ENCODE measurements around the gene PROK1. TPM values are rescaled to one million over a fixed set of nuclear protein-coding genes. Genes with fewer than 3 reads are reported as not detected.
"Not testable (repeated sequence)": the region's sequence is repeated elsewhere in the genome, so short reads cannot be mapped to it uniquely, and the experiment has no call there.

The PROK1 gene, protein sequence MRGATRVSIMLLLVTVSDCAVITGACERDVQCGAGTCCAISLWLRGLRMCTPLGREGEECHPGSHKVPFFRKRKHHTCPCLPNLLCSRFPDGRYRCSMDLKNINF
- total RNA-seq (2014; rRNA removed; shearing (Covaris generic)) (not detected in 2 replicates), total RNA-seq (2022) (not detected in 2 replicates), Bru-seq, nascent RNA (not detected), BruChase-seq, experiment 1, labeled RNA remaining after a 6-hour chase (percentile 12 among the genes with signal in this experiment), BruChase-seq, experiment 2, labeled RNA remaining after a 2-hour chase (percentile 14 among the genes with signal in this experiment)
- long read RNA-seq, result 0 reads

DNA sequence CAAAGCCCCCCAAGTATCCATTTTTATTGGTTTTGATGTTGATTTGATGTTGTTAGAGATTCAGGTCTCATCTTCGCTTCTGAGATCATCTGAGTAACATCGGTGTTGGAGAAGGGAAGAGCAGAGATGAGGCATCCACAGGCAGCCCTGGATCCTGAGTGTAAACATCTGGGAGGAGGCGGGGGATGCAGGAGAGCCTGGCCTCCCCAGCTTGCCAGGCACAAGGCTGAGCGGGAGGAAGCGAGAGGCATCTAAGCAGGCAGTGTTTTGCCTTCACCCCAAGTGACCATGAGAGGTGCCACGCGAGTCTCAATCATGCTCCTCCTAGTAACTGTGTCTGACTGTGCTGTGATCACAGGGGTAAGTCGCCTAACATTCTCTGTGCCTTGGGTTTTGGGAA, at the start of gene PROK1:
TSS of gene PROK1 (plus strand) at position 221 of the 400 bp plus-strand sequence. CDS start at position 289, 68 bp downstream.
- no peak for TF ChIP-seq EZH2phosphoT487 (IDR thresholded peaks at IDR 0.05; ENCODE audit: borderline replicate concordance, low read depth, low read length)
- H3K79me2 ChIP-seq (ENCODE audit: insufficient read depth, low read depth, low read length), result no peaks in the 10 kb centered on the region
- no peak within 1 kb of the TSS for H3K4me2 ChIP-seq (ENCODE audit: low read length)
- intact Hi-C loops (cut with micrococcal nuclease; ENCODE audit: unreplicated experiment), result no loop called here
- H3K9me2 ChIP-seq (ENCODE audit: insufficient read depth, low read length), result no peaks in the 10 kb centered on the region
- CTCF ChIA-PET (ENCODE audit: unreplicated experiment), result no interaction called here
- no peak for DNase-seq (ENCODE audit: low spot score)
- no peak within 1 kb of the TSS for H3K4me3 ChIP-seq (ENCODE audit: low read depth, low read length, poor library complexity, severe bottlenecking)
- H3K27ac ChIP-seq (ENCODE audit: low read depth, low read length, poor library complexity, severe bottlenecking), result no peak within 1 kb of the TSS
- BruUV-seq (replicated peaks), result no TSS peak
- no peaks in the 10 kb centered on the region for H3K4me1 ChIP-seq (ENCODE audit: insufficient read depth, low read length, poor library complexity, severe bottlenecking)
- no peaks in the 10 kb centered on the region for H4K20me1 ChIP-seq (ENCODE audit: insufficient read depth, low read length)
- H2AFZ ChIP-seq (ENCODE audit: low read length), result no peak within 1 kb of the TSS
- POLR2A ChIA-PET, result interaction anchor here (0.7 kb wide), 1 partner anchor 9 kb away, joined by 3 read pairs; no protein-coding TSS in a partner anchor
- H3K9me3 ChIP-seq (ENCODE audit: low read length), result no peaks in the 10 kb centered on the region
- H3K36me3 ChIP-seq (ENCODE audit: insufficient read depth, low read length), result no peaks in the 10 kb centered on the region

DNA sequence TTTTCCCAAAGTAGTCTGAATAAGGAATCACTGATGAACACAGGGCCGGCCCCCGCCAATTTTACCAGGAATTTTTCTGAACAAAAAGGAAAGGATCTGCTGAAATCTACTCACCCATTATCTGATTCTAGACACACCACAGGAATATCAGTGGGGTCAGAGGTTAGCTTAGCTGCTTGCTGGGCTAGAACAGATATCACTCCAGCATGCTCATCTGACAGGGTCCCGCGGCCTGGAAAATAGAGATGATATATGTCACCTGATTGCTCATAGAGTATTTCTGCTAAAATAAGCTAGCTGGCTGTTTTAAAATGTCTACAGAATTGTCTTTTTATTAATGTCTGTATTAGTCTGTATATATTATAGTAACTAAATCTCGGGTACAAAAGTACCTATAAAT, 47.1 kb upstream of the PROK1 start:
- DNase-seq (ENCODE audit: low spot score), result no peak
- Histone ChIP-seq H3K4me1 (ENCODE audit: insufficient read depth, low read length, poor library complexity, severe bottlenecking) (peaks cover 15% of the 10 kb centered on the region), H4K20me1 (ENCODE audit: insufficient read depth, low read length) (no peaks in the 10 kb centered on the region), H3K4me3 (ENCODE audit: low read depth, low read length, poor library complexity, severe bottlenecking) (no peak overlapping the region), H2AFZ (ENCODE audit: low read length) (no peak overlapping the region), H3K9me2 (ENCODE audit: insufficient read depth, low read length) (no peaks in the 10 kb centered on the region), H3K27ac (ENCODE audit: low read depth, low read length, poor library complexity, severe bottlenecking) (no peak overlapping the region), H3K79me2 (ENCODE audit: insufficient read depth, low read depth, low read length) (peaks cover 34% of the 10 kb centered on the region), H3K9me3 (ENCODE audit: low read length) (no peaks in the 10 kb centered on the region), H3K4me2 (ENCODE audit: low read length) (no peak overlapping the region), H3K36me3 (ENCODE audit: insufficient read depth, low read length) (peaks cover 73% of the 10 kb centered on the region)
- intact Hi-C loops (cut with micrococcal nuclease; ENCODE audit: unreplicated experiment), result no loop called here
- POLR2A ChIA-PET, result interaction anchor here (1.2 to 1.5 kb wide), 2 partner anchors 10 to 21 kb away, joined by 3 to 6 read pairs; no protein-coding TSS in a partner anchor
- CTCF ChIA-PET (ENCODE audit: unreplicated experiment), result no interaction called here
- no TSS peak for BruUV-seq (replicated peaks)
- TF ChIP-seq, protein P1, sequence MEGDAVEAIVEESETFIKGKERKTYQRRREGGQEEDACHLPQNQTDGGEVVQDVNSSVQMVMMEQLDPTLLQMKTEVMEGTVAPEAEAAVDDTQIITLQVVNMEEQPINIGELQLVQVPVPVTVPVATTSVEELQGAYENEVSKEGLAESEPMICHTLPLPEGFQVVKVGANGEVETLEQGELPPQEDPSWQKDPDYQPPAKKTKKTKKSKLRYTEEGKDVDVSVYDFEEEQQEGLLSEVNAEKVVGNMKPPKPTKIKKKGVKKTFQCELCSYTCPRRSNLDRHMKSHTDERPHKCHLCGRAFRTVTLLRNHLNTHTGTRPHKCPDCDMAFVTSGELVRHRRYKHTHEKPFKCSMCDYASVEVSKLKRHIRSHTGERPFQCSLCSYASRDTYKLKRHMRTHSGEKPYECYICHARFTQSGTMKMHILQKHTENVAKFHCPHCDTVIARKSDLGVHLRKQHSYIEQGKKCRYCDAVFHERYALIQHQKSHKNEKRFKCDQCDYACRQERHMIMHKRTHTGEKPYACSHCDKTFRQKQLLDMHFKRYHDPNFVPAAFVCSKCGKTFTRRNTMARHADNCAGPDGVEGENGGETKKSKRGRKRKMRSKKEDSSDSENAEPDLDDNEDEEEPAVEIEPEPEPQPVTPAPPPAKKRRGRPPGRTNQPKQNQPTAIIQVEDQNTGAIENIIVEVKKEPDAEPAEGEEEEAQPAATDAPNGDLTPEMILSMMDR (conservative IDR thresholded peaks at IDR 0.05; ENCODE audit: low read length), result no peak
- no peak for TF ChIP-seq EZH2phosphoT487 (IDR thresholded peaks at IDR 0.05; ENCODE audit: borderline replicate concordance, low read depth, low read length)

DNA sequence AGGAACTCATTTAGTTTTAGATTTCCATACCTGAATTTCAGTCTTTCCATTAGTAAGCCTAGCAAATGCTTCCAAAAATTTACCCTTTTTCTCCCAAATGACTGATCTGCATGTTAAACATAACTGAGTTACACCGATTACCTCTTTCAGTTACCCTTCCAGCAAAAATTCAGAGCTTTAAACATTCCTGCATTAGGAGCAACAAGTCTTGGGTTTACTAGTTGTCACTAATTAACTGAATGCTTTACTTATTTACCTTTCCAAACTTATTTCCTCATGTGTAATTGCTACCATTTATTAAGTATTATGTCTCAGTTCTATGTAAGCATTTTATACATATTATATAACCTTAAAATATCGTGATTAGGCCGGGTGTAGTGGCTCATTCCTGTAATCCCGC, 46.5 kb upstream of the PROK1 start:
- Histone ChIP-seq H4K20me1 (ENCODE audit: insufficient read depth, low read length) (no peaks in the 10 kb centered on the region), H3K9me2 (ENCODE audit: insufficient read depth, low read length) (no peaks in the 10 kb centered on the region), H3K36me3 (ENCODE audit: insufficient read depth, low read length) (peaks cover 67% of the 10 kb centered on the region), H3K9me3 (ENCODE audit: low read length) (no peaks in the 10 kb centered on the region), H3K4me1 (ENCODE audit: insufficient read depth, low read length, poor library complexity, severe bottlenecking) (peaks cover 20% of the 10 kb centered on the region), H3K4me2 (ENCODE audit: low read length) (no peak overlapping the region), H3K27ac (ENCODE audit: low read depth, low read length, poor library complexity, severe bottlenecking) (no peak overlapping the region), H3K4me3 (ENCODE audit: low read depth, low read length, poor library complexity, severe bottlenecking) (no peak overlapping the region), H2AFZ (ENCODE audit: low read length) (no peak overlapping the region), H3K79me2 (ENCODE audit: insufficient read depth, low read depth, low read length) (peaks cover 34% of the 10 kb centered on the region)
- intact Hi-C loops (cut with micrococcal nuclease; ENCODE audit: unreplicated experiment), result no loop called here
- ChIA-PET CTCF (ENCODE audit: unreplicated experiment) (no interaction called here), POLR2A (interaction anchor here (0.7 to 1.5 kb wide), 5 partner anchors 9 to 214 kb away, joined by 3 to 6 read pairs (median 3); no protein-coding TSS in a partner anchor)
- TF ChIP-seq, protein P1 (conservative IDR thresholded peaks at IDR 0.05; ENCODE audit: low read length), result no peak
- TF ChIP-seq EZH2phosphoT487 (IDR thresholded peaks at IDR 0.05; ENCODE audit: borderline replicate concordance, low read depth, low read length), result no peak
- no peak for DNase-seq (ENCODE audit: low spot score)
- no TSS peak for BruUV-seq (replicated peaks)

DNA sequence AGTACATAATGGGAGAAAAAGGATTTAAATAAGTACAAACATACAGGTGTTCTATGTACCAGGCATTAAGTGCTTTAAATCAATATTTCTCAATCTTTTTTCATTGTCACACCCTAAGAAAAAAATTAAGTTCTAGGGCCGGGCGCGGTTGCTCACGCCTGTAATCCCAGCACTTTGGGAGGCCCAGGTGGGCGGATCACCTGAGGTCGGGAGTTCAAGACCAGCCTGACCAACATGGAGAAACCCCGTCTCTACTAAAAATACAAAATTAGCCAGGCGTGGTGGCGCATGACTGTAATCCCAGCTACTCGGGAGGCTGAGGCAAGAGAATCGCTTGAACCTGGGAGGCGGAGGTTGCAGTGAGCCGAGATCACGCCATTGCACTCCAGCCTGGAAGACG, 44.5 kb upstream of the PROK1 start:
- peak overlapping the region; percentile 77 for H3K4me2 ChIP-seq (ENCODE audit: low read length)
- CTCF ChIA-PET (ENCODE audit: unreplicated experiment), result interaction anchor here (1.0 kb wide), 1 partner anchor 53 kb away, joined by 3 read pairs; no protein-coding TSS in a partner anchor
- BruUV-seq (replicated peaks); H2AFZ ChIP-seq (ENCODE audit: low read length); H4K20me1 ChIP-seq (ENCODE audit: insufficient read depth, low read length); DNase-seq (ENCODE audit: low spot score); H3K9me3 ChIP-seq (ENCODE audit: low read length); H3K9me2 ChIP-seq (ENCODE audit: insufficient read depth, low read length): not testable (repeated sequence)
- POLR2A ChIA-PET, result interaction anchor here (1.0 kb wide), 3 partner anchors 9 to 20 kb away, joined by 3 to 4 read pairs (median 4); no protein-coding TSS in a partner anchor
- H3K79me2 ChIP-seq (ENCODE audit: insufficient read depth, low read depth, low read length), result peaks cover 34% of the 10 kb centered on the region
- H3K36me3 ChIP-seq (ENCODE audit: insufficient read depth, low read length), result peaks cover 47% of the 10 kb centered on the region
- intact Hi-C loops (cut with micrococcal nuclease; ENCODE audit: unreplicated experiment), result loop anchor here (1.0 kb wide), 1 partner anchor 22 kb away; no protein-coding TSS in a partner anchor
- H3K27ac ChIP-seq (ENCODE audit: low read depth, low read length, poor library complexity, severe bottlenecking), result peak overlapping the region; percentile 65
- peaks cover 20% of the 10 kb centered on the region for H3K4me1 ChIP-seq (ENCODE audit: insufficient read depth, low read length, poor library complexity, severe bottlenecking)
- peak overlapping the region; percentile 80 for H3K4me3 ChIP-seq (ENCODE audit: low read depth, low read length, poor library complexity, severe bottlenecking)

Data from OCI-LY7 (cell line).